Activated CD4-positive, alpha-beta T cell treated with anti-CD3 and anti-CD28 coated beads for 36 hours (primary cell): ENCODE data around the gene P3R3URF. TPM values are rescaled to one million over a fixed set of nuclear protein-coding genes. Genes with fewer than 3 reads are reported as not detected.

ENCODE experiments used
- ATAC-seq: fragments of 200-7000 bp; cut with Tn5 transposase; one replicate; pipeline ENCODE4 v1.10.0; 2021; ENCODE audit warnings: mild to moderate bottlenecking, moderate library complexity
- CTCF ChIA-PET: fragments of 350-600 bp; sonication (Branson Sonifier 250); formaldehyde crosslinking; loops from one replicate; lab custom pipeline; 2021; ENCODE audit warnings: antibody characterized with exemption; lab: Charles Lee
- POLR2A ChIA-PET: fragments of 350-600 bp; sonication (Branson Sonifier 250); formaldehyde crosslinking; loops from one replicate; lab custom pipeline; 2021; ENCODE audit warnings: antibody characterized with exemption, inconsistent platforms; lab: Charles Lee
- DNase-seq: peaks from one replicate; pipeline ENCODE4 v3.0.0-alpha.2; 2020
- H3K27ac Mint-ChIP-seq: one replicate; pipeline ENCODE4 v1.8.0; 2021; ENCODE audit warnings: mixed read lengths
- H3K27me3 Mint-ChIP-seq: one replicate; pipeline ENCODE4 v1.8.0; 2021; ENCODE audit warnings: mixed read lengths
- H3K36me3 Mint-ChIP-seq: one replicate; pipeline ENCODE4 v1.8.0; 2021; ENCODE audit warnings: low read depth, mixed read lengths
- H3K4me1 Mint-ChIP-seq: one replicate; pipeline ENCODE4 v1.8.0; 2021; ENCODE audit warnings: mixed read lengths
- H3K4me3 Mint-ChIP-seq: one replicate; pipeline ENCODE4 v1.8.0; 2021; ENCODE audit warnings: mild to moderate bottlenecking, moderate library complexity, mixed read lengths
- H3K9me3 Mint-ChIP-seq: one replicate; pipeline ENCODE4 v1.8.0; 2021; ENCODE audit warnings: low read depth, mixed read lengths
- intact Hi-C, 2 experiments: fragments of 100-400 bp; cut with DNase I in 1 of 2; cut with micrococcal nuclease in 1 of 2; formaldehyde crosslinking; loops; one replicate each; pipeline versions ENCODE4 v1.14.2 to v1.15.1; 2022 to 2024; cut with DNase I, micrococcal nuclease
- total RNA-seq, 2 experiments: library from RNA; stranded (reverse); gene quantifications; one replicate each; pipeline ENCODE4 v1.2.3, GENCODE V29; 2021

Gene P3R3URF
- total RNA-seq, 2 experiments from 2014 or later = not detected

DNA sequence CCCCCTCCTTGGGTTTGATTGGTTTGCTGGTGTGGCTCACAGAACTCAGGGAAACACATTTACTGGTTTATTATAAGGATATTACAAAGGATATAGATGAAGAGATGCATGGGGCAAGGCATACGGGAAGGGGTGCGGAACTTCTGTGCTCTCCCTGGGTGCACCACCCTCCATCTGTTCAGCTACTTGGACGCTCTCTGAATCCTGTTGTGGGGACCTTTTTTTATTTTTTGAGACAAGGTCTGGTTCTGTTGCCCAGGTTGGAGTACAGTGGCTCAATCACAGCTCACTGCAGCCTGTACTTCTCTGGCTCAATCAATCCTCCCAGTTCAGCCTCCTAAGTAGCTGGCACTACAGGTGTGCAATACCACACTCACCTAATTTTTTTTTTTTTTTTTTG is 34.3 kb upstream of the P3R3URF start:
- no peak for ATAC-seq
- no peaks in the 10 kb centered on the region for H3K4me1 Mint-ChIP-seq
- CTCF ChIA-PET = interaction anchor here (0.8 to 1.4 kb wide), 3 partner anchors 9 to 13 kb away, joined by 3 to 7 read pairs (median 5); no protein-coding TSS in a partner anchor
- no peaks in the 10 kb centered on the region for H3K36me3 Mint-ChIP-seq
- POLR2A ChIA-PET = no interaction called here
- intact Hi-C loops = no loop called here
- H3K4me3 Mint-ChIP-seq = no peak overlapping the region
- H3K9me3 Mint-ChIP-seq = no peaks in the 10 kb centered on the region
- no peak overlapping the region for H3K27ac Mint-ChIP-seq
- no peaks in the 10 kb centered on the region for H3K27me3 Mint-ChIP-seq
- no peak for DNase-seq

DNA sequence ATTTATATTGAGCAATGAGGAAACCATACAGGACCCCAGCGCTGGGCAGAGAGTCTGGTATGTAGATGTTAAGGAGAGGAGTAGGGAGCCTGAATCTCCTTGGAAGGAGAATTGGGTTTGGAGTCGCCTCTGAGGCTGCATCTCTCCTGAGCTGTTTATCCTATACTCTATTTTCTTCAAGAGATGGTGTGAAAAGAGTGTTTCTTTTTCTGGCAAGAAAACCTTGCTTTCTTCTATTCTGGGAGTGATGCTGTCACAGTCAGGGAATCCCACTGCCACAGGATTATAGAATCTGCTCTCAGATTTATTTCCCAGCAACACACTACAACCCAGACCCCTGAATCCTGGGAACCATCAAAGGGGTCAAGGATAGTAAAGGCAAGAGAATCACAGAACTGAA is 30.1 kb upstream of the P3R3URF start:
- intact Hi-C loops = no loop called here
- POLR2A ChIA-PET = no interaction called here
- no peak for ATAC-seq
- Mint-ChIP-seq H3K4me1 (peaks cover 8% of the 10 kb centered on the region), H3K4me3 (no peak overlapping the region), H3K27ac (no peak overlapping the region), H3K27me3 (peaks cover 2% of the 10 kb centered on the region), H3K36me3 (no peaks in the 10 kb centered on the region), H3K9me3 (no peaks in the 10 kb centered on the region)
- CTCF ChIA-PET = interaction anchor here (0.7 to 2.7 kb wide), 2 partner anchors 17 to 18 kb away, joined by 3 to 11 read pairs; no protein-coding TSS in a partner anchor
- DNase-seq = no peak

DNA sequence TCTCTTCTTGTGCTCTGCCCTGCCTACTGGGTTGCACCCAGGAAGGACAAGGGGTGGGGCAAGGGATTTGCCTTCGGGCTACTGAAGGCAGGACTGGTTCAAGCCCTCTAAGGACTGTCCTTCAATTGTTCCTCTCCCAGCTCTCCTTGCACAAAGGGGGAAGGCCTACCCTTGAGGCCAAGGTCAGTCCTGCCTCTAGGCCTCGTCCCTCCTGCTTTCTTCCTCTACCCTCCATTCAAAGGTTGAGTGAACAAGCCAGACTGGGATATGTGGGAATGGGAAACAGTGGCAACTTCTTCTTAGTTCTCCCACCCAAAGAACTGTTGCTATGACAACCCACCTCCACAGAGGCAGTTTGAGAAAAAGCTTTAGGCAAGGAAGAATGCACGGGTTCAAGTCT is 29.5 kb upstream of the P3R3URF start:
- DNase-seq = no peak
- no peak overlapping the region for H3K4me3 Mint-ChIP-seq
- ATAC-seq = no peak
- ChIA-PET POLR2A (no interaction called here), CTCF (interaction anchor here (0.7 to 1.4 kb wide), 2 partner anchors 18 kb away, joined by 3 to 9 read pairs; no protein-coding TSS in a partner anchor)
- peaks cover 8% of the 10 kb centered on the region for H3K4me1 Mint-ChIP-seq
- H3K36me3 Mint-ChIP-seq = no peaks in the 10 kb centered on the region
- no peak overlapping the region for H3K27ac Mint-ChIP-seq
- intact Hi-C loops = no loop called here
- peaks cover 2% of the 10 kb centered on the region for H3K27me3 Mint-ChIP-seq
- no peaks in the 10 kb centered on the region for H3K9me3 Mint-ChIP-seq

- no peak overlapping the region for H3K4me3 Mint-ChIP-seq
- ChIA-PET CTCF (interaction anchor here (0.6 to 1.4 kb wide), 4 partner anchors 18 to 142 kb away, joined by 3 to 9 read pairs (median 3); no protein-coding TSS in a partner anchor), POLR2A (interaction anchor here (0.8 kb wide), 1 partner anchor 18 kb away, joined by 3 read pairs; no protein-coding TSS in a partner anchor)
- H3K4me1 Mint-ChIP-seq = peaks cover 8% of the 10 kb centered on the region
- no peak for DNase-seq
- no peaks in the 10 kb centered on the region for H3K9me3 Mint-ChIP-seq
- no peak for ATAC-seq
- no peaks in the 10 kb centered on the region for H3K36me3 Mint-ChIP-seq
- intact Hi-C loops = no loop called here
- peaks cover 2% of the 10 kb centered on the region for H3K27me3 Mint-ChIP-seq
- no peak overlapping the region for H3K27ac Mint-ChIP-seq
Measured at GRCh38 chr1:46205141-46205540, 28.9 kb upstream of the P3R3URF start.

- no peak for DNase-seq
- no peaks in the 10 kb centered on the region for H3K9me3 Mint-ChIP-seq
- H3K4me3 Mint-ChIP-seq = no peak overlapping the region
- POLR2A ChIA-PET = interaction anchor here (0.7 to 1.1 kb wide), 2 partner anchors 42 to 595 kb away, joined by 3 read pairs; no protein-coding TSS in a partner anchor
- H3K4me1 Mint-ChIP-seq = peaks cover 9% of the 10 kb centered on the region
- ATAC-seq = no peak
- H3K27me3 Mint-ChIP-seq = peaks cover 2% of the 10 kb centered on the region
- intact Hi-C loops = no loop called here
- H3K36me3 Mint-ChIP-seq = no peaks in the 10 kb centered on the region
- CTCF ChIA-PET = interaction anchor here (1.0 to 1.4 kb wide), 2 partner anchors 19 to 41 kb away, joined by 3 to 9 read pairs; no protein-coding TSS in a partner anchor
- H3K27ac Mint-ChIP-seq = no peak overlapping the region
Measured at GRCh38 chr1:46204406-46204742, 28.1 kb upstream of the P3R3URF start.

DNA sequence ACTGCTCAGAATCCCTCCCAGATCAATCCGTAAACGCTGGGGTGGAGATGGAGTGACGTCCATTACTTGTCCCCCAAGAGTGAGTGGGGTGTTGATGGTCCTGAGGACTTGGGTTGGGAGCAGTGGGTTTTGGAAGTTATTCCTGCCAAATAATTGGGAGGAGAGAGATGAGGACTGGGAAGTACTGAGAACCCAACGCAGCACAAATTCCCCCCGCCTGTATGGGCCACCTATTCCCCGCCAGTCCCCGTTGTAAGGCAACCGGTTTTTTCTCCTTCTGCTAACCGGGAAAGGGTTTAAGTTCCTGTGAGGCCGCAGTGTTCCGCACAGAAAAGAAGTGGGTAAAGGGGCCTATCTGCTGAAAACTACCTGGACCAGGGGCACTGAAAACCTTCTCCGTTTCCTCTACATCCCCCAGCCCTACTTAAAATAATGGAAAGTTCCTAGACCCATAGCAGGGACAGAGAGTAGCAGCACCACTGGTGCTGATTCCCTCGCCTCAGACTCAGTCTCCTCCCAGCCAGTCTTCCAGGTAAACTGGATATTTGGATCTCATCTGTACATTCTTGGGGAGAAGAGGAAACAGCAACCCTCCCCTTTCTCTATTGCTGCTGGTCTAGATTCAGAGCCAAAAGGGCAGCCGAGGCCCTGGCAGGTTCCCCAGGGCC is 27.6 kb upstream of the P3R3URF start:
- CTCF ChIA-PET = interaction anchor here (0.9 to 1.4 kb wide), 4 partner anchors 8 to 41 kb away, joined by 3 to 9 read pairs (median 6); no protein-coding TSS in a partner anchor
- Mint-ChIP-seq H3K36me3 (no peaks in the 10 kb centered on the region), H3K4me3 (peak overlapping the region; percentile 70), H3K9me3 (no peaks in the 10 kb centered on the region), H3K4me1 (peaks cover 12% of the 10 kb centered on the region), H3K27me3 (peaks cover 2% of the 10 kb centered on the region), H3K27ac (no peak overlapping the region)
- DNase-seq (no peak), ATAC-seq (no peak)
- POLR2A ChIA-PET = interaction anchor here (0.7 to 1.1 kb wide), 2 partner anchors 43 to 594 kb away, joined by 3 read pairs; no protein-coding TSS in a partner anchor
- intact Hi-C loops = no loop called here

GRCh38 chr1:46199233-46199749 is 23.0 kb upstream of the P3R3URF start:
- Mint-ChIP-seq H3K27me3 (peaks cover 2% of the 10 kb centered on the region), H3K4me3 (peak overlapping the region; percentile 84), H3K9me3 (no peaks in the 10 kb centered on the region), H3K36me3 (peaks cover 5% of the 10 kb centered on the region), H3K27ac (peak overlapping the region; percentile 19), H3K4me1 (peaks cover 22% of the 10 kb centered on the region)
- POLR2A ChIA-PET = interaction anchor here (0.9 kb wide), 1 partner anchor 48 kb away, joined by 4 read pairs; the partner anchor contains the start of gene RAD54L
- intact Hi-C loops = no loop called here
- no peak for ATAC-seq
- DNase-seq = no peak
- CTCF ChIA-PET = interaction anchor here (1.4 to 2.8 kb wide), 2 partner anchors 24 to 46 kb away, joined by 9 read pairs; no protein-coding TSS in a partner anchor

GRCh38 chr1:46197964-46198811 is 21.9 kb upstream of the P3R3URF start, which contains the start of gene POMGNT1:
TSS of gene POMGNT1 (minus strand) at chr1:46198434. CDS start at chr1:46197821, 613 bp downstream.
- DNase-seq = peak; percentile 87
- intact Hi-C loops = loop anchor here (1.0 kb wide), 6 partner anchors 13 to 615 kb away; partner anchors contain the start of genes RAD54L (in 2 of the 2), NSUN4 (in 1 of the 2) and TMEM69 (in 1 of the 2)
- Mint-ChIP-seq H3K4me1 (peaks cover 19% of the 10 kb centered on the region), H3K27ac (peak within 1 kb of the TSS; percentile 82), H3K9me3 (no peaks in the 10 kb centered on the region), H3K4me3 (peak within 1 kb of the TSS; percentile 84), H3K27me3 (peaks cover 2% of the 10 kb centered on the region), H3K36me3 (peaks cover 9% of the 10 kb centered on the region)
- peak; percentile 94 for ATAC-seq
- CTCF ChIA-PET = interaction anchor here (0.6 to 3.9 kb wide), 5 partner anchors 25 to 387 kb away, joined by 3 to 18 read pairs (median 3); no protein-coding TSS in a partner anchor
- POLR2A ChIA-PET = no interaction called here

DNA sequence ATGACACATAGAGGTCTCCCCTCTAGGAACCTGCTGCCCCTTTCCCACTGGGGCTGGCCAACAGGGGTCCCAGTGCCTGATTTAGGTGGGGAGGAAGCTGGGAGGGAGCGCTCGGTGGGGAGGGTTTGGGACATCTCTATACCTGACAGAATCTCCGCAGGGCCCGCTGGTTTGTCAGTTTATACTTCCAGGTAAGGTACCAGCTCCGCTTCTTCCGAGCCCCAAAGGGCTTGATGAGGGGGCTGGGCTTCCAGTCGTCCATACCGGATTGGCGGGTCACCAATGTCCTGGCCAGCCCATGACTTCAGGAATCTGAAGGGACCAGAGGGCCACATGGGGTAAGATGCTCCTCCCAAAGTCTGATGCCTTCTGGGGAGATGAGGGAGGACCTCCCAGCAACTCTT is 21.3 kb upstream of the P3R3URF start:
- intact Hi-C loops = no loop called here
- Mint-ChIP-seq H3K36me3 (peaks cover 11% of the 10 kb centered on the region), H3K27ac (peak overlapping the region; percentile 70)

DNA sequence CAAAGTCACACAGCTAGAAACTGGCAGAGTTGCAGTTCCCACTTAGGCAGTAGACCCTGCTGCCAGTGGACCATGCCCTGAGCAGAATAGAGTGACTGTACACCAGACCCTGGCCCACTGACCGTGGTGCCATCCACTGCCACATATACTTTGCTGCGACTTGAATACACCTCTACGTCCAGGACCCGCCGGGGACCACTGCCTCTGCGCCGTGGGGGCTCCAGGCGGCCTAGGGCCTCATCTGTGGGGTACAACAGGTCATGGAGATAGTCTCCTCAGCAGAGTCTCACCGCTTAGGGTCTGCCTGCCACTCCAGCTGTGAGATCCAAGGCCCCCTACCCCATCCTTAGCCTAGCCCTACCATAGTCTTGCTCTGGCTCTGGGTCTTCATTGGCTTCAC is 20.3 kb upstream of the P3R3URF start:
- POLR2A ChIA-PET = no interaction called here
- Mint-ChIP-seq H3K36me3 (peaks cover 11% of the 10 kb centered on the region), H3K27me3 (no peaks in the 10 kb centered on the region), H3K9me3 (no peaks in the 10 kb centered on the region), H3K27ac (no peak overlapping the region), H3K4me1 (peaks cover 14% of the 10 kb centered on the region), H3K4me3 (peak overlapping the region; percentile 84)
- CTCF ChIA-PET = interaction anchor here (0.7 to 3.9 kb wide), 2 partner anchors 27 to 159 kb away, joined by 3 to 18 read pairs; no protein-coding TSS in a partner anchor
- intact Hi-C loops = no loop called here
- ATAC-seq = no peak
- DNase-seq = no peak

More for the DNA sequence above, 21.3 kb upstream of the P3R3URF start:
- peak overlapping the region; percentile 84 for H3K4me3 Mint-ChIP-seq
- no peak for ATAC-seq
- ChIA-PET POLR2A (no interaction called here), CTCF (interaction anchor here (2.8 to 3.9 kb wide), 2 partner anchors 26 to 48 kb away, joined by 9 to 18 read pairs; no protein-coding TSS in a partner anchor)
- no peaks in the 10 kb centered on the region for H3K27me3 Mint-ChIP-seq
- H3K4me1 Mint-ChIP-seq = peaks cover 14% of the 10 kb centered on the region
- DNase-seq = no peak
- H3K9me3 Mint-ChIP-seq = no peaks in the 10 kb centered on the region
